ENCODE measurements around the gene SNX25.

The SNX25 gene

DNA sequence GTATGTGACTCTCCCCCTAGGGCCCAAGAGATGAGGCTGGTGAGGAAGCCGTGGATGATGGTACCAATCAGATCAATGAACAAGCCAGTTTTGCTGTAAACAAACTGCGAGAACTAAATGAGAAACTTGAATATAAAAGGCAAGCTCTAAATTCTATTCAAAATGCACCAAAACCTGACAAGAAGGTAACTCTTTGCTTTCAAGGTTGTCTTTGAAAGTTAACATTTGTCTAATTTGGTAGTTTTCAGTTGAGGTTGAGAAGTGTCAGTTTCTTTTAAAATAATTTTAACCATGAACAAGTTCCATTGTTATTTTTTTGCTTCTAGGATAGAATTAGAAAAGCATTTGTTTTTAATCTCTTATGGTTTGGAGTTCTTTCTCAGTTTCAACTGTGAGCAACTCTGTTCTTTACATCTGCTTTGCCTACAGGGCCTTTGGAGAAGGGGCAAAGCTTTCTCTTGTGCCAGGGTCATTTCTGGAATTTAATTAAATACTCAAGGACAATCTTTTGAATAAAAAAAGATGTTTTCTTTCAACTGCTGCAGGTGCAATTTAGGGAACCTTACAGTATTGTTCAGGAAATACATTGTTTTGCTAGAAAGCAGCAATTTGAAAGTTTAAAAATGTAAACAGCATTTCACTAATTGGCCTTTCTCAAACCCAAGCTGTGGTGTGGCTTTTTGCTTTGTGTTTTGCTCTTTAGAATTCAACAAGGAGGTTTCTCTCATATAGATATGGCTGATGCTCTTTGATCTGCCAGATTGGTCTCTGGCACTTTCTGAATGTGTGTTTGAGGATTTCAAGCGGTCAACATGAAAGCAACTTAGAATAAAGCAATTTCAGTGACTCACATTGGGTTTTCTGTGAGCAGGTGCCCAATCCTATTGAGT, 123.4 kb downstream of the SNX25 start:
- no peak for DNase-seq (ENCODE audit: insufficient read length, low spot score)
- TF ChIP-seq, protein P1, sequence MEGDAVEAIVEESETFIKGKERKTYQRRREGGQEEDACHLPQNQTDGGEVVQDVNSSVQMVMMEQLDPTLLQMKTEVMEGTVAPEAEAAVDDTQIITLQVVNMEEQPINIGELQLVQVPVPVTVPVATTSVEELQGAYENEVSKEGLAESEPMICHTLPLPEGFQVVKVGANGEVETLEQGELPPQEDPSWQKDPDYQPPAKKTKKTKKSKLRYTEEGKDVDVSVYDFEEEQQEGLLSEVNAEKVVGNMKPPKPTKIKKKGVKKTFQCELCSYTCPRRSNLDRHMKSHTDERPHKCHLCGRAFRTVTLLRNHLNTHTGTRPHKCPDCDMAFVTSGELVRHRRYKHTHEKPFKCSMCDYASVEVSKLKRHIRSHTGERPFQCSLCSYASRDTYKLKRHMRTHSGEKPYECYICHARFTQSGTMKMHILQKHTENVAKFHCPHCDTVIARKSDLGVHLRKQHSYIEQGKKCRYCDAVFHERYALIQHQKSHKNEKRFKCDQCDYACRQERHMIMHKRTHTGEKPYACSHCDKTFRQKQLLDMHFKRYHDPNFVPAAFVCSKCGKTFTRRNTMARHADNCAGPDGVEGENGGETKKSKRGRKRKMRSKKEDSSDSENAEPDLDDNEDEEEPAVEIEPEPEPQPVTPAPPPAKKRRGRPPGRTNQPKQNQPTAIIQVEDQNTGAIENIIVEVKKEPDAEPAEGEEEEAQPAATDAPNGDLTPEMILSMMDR (IDR thresholded peaks at IDR 0.05; ENCODE audit: insufficient read depth, missing control alignments): no peak
- no peak for FAIRE-seq

DNA sequence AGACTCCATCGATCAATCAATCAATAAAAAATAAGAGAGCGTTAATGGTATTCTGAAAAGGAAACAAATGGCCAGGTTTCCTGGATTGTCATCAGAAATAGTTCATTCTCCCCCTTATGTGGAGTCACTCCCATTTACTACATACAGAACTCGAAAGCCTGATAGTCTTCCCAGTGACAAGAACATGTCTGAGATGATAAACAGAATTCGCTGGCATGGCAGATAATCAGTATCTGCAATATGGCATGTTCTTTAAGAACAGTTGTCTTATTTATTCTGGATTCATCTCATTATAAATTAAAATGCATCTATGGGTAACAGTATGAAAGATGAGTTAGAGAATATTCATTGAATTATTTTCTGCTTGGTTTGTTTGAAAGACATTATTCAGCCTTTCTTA, 124.9 kb downstream of the SNX25 start:
- no peak for DNase-seq (ENCODE audit: insufficient read length, low spot score)
- no peak for FAIRE-seq
- TF ChIP-seq, protein P1 (IDR thresholded peaks at IDR 0.05; ENCODE audit: insufficient read depth, missing control alignments): no peak

- DNase-seq (ENCODE audit: insufficient read length, low spot score) (no peak), FAIRE-seq (no peak)
- TF ChIP-seq, protein P1 (IDR thresholded peaks at IDR 0.05; ENCODE audit: insufficient read depth, missing control alignments): no peak
Measured at GRCh38 chr4:185335579-185335978, 126.2 kb downstream of the SNX25 start.

DNA sequence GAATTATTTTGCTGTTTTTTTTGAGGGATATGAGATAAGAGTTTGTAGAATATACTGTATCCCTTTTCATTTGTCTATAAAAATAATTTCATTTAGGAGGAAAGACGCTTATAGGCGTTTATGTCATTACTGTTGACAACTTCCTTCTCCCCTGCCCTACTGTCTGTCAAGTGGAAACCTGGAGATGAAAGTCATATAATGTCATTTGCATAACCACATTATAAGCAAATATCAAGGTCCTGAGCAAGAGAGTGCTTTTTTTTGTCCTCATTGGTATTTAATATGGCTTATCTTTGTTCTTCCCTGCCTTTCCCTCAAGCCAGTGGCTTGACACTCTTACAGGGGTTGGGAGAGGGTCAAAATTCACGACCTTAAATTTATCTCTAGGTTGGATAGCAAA, 130.5 kb downstream of the SNX25 start:
- DNase-seq (ENCODE audit: insufficient read length, low spot score) (no peak), FAIRE-seq (no peak)
- TF ChIP-seq, protein P1 (IDR thresholded peaks at IDR 0.05; ENCODE audit: insufficient read depth, missing control alignments): no peak

DNA sequence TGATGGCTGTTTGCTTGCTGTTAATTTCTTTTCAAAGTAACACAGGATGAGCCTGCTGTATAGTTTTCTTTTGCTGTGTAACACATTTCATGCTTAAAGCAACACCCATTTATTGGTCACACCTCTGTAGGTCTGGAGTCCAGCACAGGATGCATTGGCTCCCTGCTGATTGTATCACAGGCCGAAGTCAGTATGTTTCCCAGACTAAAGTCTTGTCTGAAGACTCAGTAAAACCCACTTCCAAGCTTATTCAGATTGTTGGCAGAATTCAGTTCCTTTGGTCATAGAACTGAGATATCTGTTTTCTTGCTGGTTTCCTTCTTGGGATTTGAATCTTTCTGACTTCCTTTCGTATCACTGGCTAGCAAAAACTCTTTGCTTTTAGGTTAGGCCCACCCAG, 132.0 kb downstream of the SNX25 start:
- FAIRE-seq (no peak), DNase-seq (ENCODE audit: insufficient read length, low spot score) (no peak)
- TF ChIP-seq, protein P1 (IDR thresholded peaks at IDR 0.05; ENCODE audit: insufficient read depth, missing control alignments): no peak

- DNase-seq (ENCODE audit: insufficient read length, low spot score): no peak
- no peak for FAIRE-seq
Measured at GRCh38 chr4:185341841-185342240, 132.4 kb downstream of the SNX25 start.

More at GRCh38 chr4:185341841-185342240, 132.4 kb downstream of the SNX25 start:
- TF ChIP-seq, protein P1 (IDR thresholded peaks at IDR 0.05; ENCODE audit: insufficient read depth, missing control alignments): no peak
